Thoracic aorta (tissue), 2 donors: ENCODE results near the gene FMN2. TPM values are rescaled to one million over a fixed set of nuclear protein-coding genes. Genes with fewer than 3 reads are reported as not detected.

Source experiments
- ATAC-seq: fragments of 150-250 bp; one replicate; pipeline ENCODE4 v1.8.0; 2017; ENCODE audit warnings: low read depth; ENCODE audit not compliant: insufficient number of reproducible peaks, low FRiP score
- DNase-seq: peaks from one replicate; pipeline ENCODE4 v3.0.0-alpha.2; 2020; ENCODE audit warnings: low spot score
- H3K27ac ChIP-seq, 2 donors: fragments of 200-600 bp; sonication (generic); 1 replicate in 1 of 2; 2 replicates in 1 of 2; pipeline ENCODE4 v1.5.1; 2016; ENCODE audit warnings: mild to moderate bottlenecking in 2 of 2, moderate library complexity in 2 of 2
- H3K27me3 ChIP-seq: fragments of 200-600 bp; sonication (generic); replicated peaks from 2 replicates; pipeline ENCODE4 v1.6.0; 2016; ENCODE audit warnings: mild to moderate bottlenecking; ENCODE audit not compliant: insufficient read depth
- H3K36me3 ChIP-seq: fragments of 200-600 bp; sonication (generic); one replicate; pipeline ENCODE4 v1.5.1; 2016
- H3K4me1 ChIP-seq, 2 donors: fragments of 200-600 bp; sonication (generic); 1 replicate in 1 of 2; 2 replicates in 1 of 2; pipeline versions ENCODE4 v1.5.1 to v1.6.0; 2016; ENCODE audit warnings: low read depth in 2 of 2, mild to moderate bottlenecking in 1 of 2; ENCODE audit not compliant: control insufficient read depth in 1 of 2
- H3K4me3 ChIP-seq: fragments of 200-600 bp; sonication (generic); 2 replicates; pipeline ENCODE4 v1.5.1; 2016; ENCODE audit warnings: mild to moderate bottlenecking
- H3K9me3 ChIP-seq: fragments of 200-600 bp; sonication (generic); 2 replicates; pipeline ENCODE4 v1.5.1; 2016
- total RNA-seq, 2 donors: library from RNA; depleted of rRNA; stranded (reverse); fragments of >200 nt; gene quantifications; one replicate each; pipeline versions ENCODE4 v1.1.0 to v1.2.3, GENCODE V29; 2016
- TF ChIP-seq, protein P1 (sequence below): fragments of 200-600 bp; sonication (generic); IDR thresholded peaks from one replicate; pipeline ENCODE4 v1.5.1; 2019; ENCODE audit warnings: antibody characterized with exemption

Gene FMN2
- total RNA-seq, 2 donors from 2014 or later = 0.14 to 0.71 TPM

- Histone ChIP-seq H3K27ac (no peak overlapping the region), H3K27me3 (no peaks in the 10 kb centered on the region), H3K9me3 (no peaks in the 10 kb centered on the region), H3K4me3 (no peak overlapping the region), H3K4me1 (no peaks in the 10 kb centered on the region), H3K36me3 (no peaks in the 10 kb centered on the region)
- ATAC-seq (no peak), DNase-seq (no peak)
- TF ChIP-seq, protein P1, sequence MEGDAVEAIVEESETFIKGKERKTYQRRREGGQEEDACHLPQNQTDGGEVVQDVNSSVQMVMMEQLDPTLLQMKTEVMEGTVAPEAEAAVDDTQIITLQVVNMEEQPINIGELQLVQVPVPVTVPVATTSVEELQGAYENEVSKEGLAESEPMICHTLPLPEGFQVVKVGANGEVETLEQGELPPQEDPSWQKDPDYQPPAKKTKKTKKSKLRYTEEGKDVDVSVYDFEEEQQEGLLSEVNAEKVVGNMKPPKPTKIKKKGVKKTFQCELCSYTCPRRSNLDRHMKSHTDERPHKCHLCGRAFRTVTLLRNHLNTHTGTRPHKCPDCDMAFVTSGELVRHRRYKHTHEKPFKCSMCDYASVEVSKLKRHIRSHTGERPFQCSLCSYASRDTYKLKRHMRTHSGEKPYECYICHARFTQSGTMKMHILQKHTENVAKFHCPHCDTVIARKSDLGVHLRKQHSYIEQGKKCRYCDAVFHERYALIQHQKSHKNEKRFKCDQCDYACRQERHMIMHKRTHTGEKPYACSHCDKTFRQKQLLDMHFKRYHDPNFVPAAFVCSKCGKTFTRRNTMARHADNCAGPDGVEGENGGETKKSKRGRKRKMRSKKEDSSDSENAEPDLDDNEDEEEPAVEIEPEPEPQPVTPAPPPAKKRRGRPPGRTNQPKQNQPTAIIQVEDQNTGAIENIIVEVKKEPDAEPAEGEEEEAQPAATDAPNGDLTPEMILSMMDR = no peak
These were observed 35.3 kb upstream of the FMN2 start for GRCh38 chr1:240056350-240056749.

- no peaks in the 10 kb centered on the region for H3K27me3 ChIP-seq
- TF ChIP-seq, protein P1 = no peak
- H3K36me3 ChIP-seq = no peaks in the 10 kb centered on the region
- ATAC-seq = no peak
- no peak overlapping the region for H3K27ac ChIP-seq
- no peak overlapping the region for H3K4me3 ChIP-seq
- no peaks in the 10 kb centered on the region for H3K4me1 ChIP-seq
- no peaks in the 10 kb centered on the region for H3K9me3 ChIP-seq
- no peak for DNase-seq
These were observed 33.6 kb upstream of the FMN2 start for GRCh38 chr1:240058049-240058448.

DNA sequence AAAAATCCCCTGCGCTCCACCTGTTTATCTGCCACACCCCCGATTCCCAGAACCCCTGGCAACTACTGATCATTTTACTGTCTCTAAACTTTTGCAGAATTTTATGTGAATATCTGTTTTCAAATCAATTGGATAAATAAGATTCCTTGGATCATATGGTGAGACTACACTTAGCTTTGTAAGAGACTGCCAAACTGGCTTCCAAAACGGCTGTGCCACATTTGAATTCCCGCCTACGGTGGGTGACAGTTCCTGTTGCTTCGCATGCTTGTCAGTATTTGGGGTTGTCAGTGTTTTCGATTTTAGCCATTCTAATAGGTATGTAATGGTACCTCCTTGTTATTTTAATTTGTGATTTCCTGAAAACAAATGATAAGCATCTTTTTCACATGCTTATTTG lies 22.7 kb upstream of the FMN2 start:
- Histone ChIP-seq H3K4me1 (no peaks in the 10 kb centered on the region), H3K36me3 (no peaks in the 10 kb centered on the region), H3K9me3 (no peaks in the 10 kb centered on the region), H3K27ac (no peak overlapping the region), H3K27me3 (no peaks in the 10 kb centered on the region), H3K4me3 (no peak overlapping the region)
- TF ChIP-seq, protein P1 = no peak
- no peak for ATAC-seq
- no peak for DNase-seq

DNA sequence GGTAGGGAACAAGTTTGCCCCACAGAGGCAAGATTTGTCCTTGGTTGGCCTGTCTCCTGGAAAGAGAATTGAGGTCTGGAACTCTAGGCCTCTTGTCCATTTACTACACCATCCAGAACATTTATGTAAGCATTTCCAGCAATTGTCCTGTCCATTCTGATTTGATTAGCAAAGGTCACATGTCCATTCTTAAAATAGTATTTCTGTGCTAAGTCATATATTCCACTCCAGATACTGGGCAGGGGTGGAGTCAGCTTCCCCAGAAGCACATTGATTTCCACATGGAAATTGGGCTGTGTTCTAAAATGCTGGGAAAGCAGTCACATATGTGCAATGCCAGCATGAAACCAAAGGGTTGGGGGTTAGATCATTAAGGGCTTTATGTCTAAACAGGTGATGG lies 21.5 kb upstream of the FMN2 start:
- no peaks in the 10 kb centered on the region for H3K27me3 ChIP-seq
- H3K27ac ChIP-seq = no peak overlapping the region
- no peak for ATAC-seq
- no peak for DNase-seq
- H3K4me3 ChIP-seq = no peak overlapping the region
- H3K9me3 ChIP-seq = no peaks in the 10 kb centered on the region
- no peaks in the 10 kb centered on the region for H3K36me3 ChIP-seq
- H3K4me1 ChIP-seq = no peaks in the 10 kb centered on the region
- TF ChIP-seq, protein P1 = no peak

DNA sequence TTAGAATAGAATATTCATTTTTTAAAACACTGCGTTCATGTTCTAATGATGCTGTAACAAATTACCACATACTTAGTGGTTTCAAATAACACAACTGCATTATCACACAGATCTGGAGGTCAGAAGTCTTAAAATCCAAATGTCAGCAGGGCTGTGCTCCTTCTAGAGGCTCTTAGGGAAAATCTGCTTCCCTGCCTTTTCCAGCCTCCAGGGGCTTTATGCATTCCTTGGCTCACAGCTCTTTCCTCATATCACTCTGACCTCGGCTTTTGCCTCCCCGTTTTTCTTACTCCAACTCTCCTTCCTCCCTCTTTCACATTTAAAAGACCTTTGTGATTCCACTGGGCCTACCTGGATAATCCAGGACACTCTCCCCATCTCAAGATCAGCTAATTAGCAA lies 18.6 kb upstream of the FMN2 start:
- H3K36me3 ChIP-seq = no peaks in the 10 kb centered on the region
- ATAC-seq (no peak), DNase-seq (no peak)
- no peaks in the 10 kb centered on the region for H3K27me3 ChIP-seq
- H3K27ac ChIP-seq = no peak overlapping the region
- no peak overlapping the region for H3K4me3 ChIP-seq
- H3K9me3 ChIP-seq = no peaks in the 10 kb centered on the region
- no peaks in the 10 kb centered on the region for H3K4me1 ChIP-seq
- TF ChIP-seq, protein P1 = no peak
